ENCODE data around the gene NCKIPSD.

DNA sequence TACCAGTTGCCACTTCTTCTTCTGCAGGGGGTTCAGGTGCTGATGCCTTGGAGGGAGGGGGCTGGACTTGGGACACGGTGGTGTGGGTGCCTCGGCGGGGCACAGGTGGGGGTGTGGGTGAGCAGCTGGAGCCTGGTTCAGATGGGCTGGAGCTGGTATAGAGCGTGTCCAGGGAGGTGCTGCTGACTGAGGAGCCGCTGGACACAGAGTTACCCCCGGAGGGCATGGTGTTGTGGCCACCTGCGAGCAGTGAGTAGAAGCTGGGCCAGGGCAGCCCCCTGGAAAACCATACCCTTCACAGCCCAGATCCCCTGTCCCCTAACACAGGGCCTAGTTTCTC, 4.2 kb downstream of the NCKIPSD start:
- TF ChIP-seq, protein P1, sequence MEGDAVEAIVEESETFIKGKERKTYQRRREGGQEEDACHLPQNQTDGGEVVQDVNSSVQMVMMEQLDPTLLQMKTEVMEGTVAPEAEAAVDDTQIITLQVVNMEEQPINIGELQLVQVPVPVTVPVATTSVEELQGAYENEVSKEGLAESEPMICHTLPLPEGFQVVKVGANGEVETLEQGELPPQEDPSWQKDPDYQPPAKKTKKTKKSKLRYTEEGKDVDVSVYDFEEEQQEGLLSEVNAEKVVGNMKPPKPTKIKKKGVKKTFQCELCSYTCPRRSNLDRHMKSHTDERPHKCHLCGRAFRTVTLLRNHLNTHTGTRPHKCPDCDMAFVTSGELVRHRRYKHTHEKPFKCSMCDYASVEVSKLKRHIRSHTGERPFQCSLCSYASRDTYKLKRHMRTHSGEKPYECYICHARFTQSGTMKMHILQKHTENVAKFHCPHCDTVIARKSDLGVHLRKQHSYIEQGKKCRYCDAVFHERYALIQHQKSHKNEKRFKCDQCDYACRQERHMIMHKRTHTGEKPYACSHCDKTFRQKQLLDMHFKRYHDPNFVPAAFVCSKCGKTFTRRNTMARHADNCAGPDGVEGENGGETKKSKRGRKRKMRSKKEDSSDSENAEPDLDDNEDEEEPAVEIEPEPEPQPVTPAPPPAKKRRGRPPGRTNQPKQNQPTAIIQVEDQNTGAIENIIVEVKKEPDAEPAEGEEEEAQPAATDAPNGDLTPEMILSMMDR (IDR thresholded peaks at IDR 0.05; ENCODE audit: poor library complexity), result no peak
- TF ChIP-seq EZH2phosphoT487 (IDR thresholded peaks at IDR 0.05; ENCODE audit: low read depth, severe bottlenecking, unreplicated experiment), result no peak

Data from hepatocyte (in vitro differentiated cells).